SK-N-SH (cell line): Measurements from ENCODE around the gene ATP6V0B. TPM values are rescaled to one million over a fixed set of nuclear protein-coding genes. Genes with fewer than 3 reads are reported as not detected.

ENCODE experiments used
- CTCF ChIA-PET: fragments of 300-600, 350-600 bp; formaldehyde crosslinking; extraction: SDS; loops from one replicate; lab custom pipeline; 2021; lab: Yijun Ruan, JAX
- POLR2A ChIA-PET: fragments of 350-600 bp; sonication (Branson Sonifier 250); formaldehyde crosslinking; extraction: SDS; loops from one replicate; lab custom pipeline; 2020; ENCODE audit warnings: antibody characterized with exemption, inconsistent platforms; lab: Yijun Ruan, JAX
- DNase-seq: peaks from one replicate; pipeline ENCODE4 v3.0.0; 2012
- H2AFZ ChIP-seq: fragments of 200-600 bp; sonication (generic); 2 replicates; pipeline ENCODE4 v1.8.1; 2016; ENCODE audit warnings: antibody characterized with exemption, mild to moderate bottlenecking, low read depth
- H3F3A ChIP-seq: fragments of 200-600 bp; sonication (generic); replicated peaks from 2 replicates; pipeline ENCODE3; 2016; ENCODE audit warnings: antibody characterized with exemption, mild to moderate bottlenecking; ENCODE audit not compliant: insufficient read depth
- H3K27ac ChIP-seq, 2 experiments: fragments of 200-500 bp in 1 of 2; fragments of 200-600 bp in 1 of 2; sonication (Bioruptor generic) in 1 of 2; sonication (generic), shearing (Covaris generic) in 1 of 2; 2 replicates each; pipeline versions ENCODE4 v1.5.1 to v1.6.1; 2014 to 2016; ENCODE audit warnings: low read depth in 2 of 2, inconsistent platforms in 1 of 2, low read length in 1 of 2, mild to moderate bottlenecking in 1 of 2, mixed read lengths in 1 of 2
- H3K27me3 ChIP-seq: fragments of 200-600 bp; sonication (generic), shearing (Covaris generic); 2 replicates; pipeline ENCODE4 v1.6.1; 2016; ENCODE audit warnings: mixed run types; ENCODE audit not compliant: insufficient read depth
- H3K36me3 ChIP-seq, 2 experiments: fragments of 200-500 bp in 1 of 2; fragments of 200-600 bp in 1 of 2; sonication (Bioruptor generic) in 1 of 2; sonication (generic) in 1 of 2; replicated peaks in 1 of 2; 2 replicates each; pipeline versions ENCODE3 to v1.5.1; 2014 to 2016; ENCODE audit warnings: low read length in 1 of 2, mild to moderate bottlenecking in 1 of 2; ENCODE audit not compliant: insufficient read depth in 2 of 2, control insufficient read depth in 1 of 2
- H3K4me1 ChIP-seq, 2 experiments: fragments of 200-500 bp in 1 of 2; fragments of 200-600 bp in 1 of 2; sonication (Bioruptor generic) in 1 of 2; sonication (generic), shearing (Covaris generic) in 1 of 2; 2 replicates each; pipeline versions ENCODE4 v1.5.1 to v1.6.1; 2014 to 2016; ENCODE audit warnings: low read depth in 1 of 2, low read length in 1 of 2, mixed run types in 1 of 2; ENCODE audit not compliant: insufficient read depth in 2 of 2, control insufficient read depth in 1 of 2
- H3K4me2 ChIP-seq: fragments of 200-600 bp; sonication (generic), shearing (Covaris generic); 2 replicates; pipeline ENCODE4 v1.6.1; 2017; ENCODE audit warnings: mixed run types
- H3K4me3 ChIP-seq, 2 experiments: fragments of 200-500 bp in 1 of 2; fragments of 200-600 bp in 1 of 2; sonication (Bioruptor generic) in 1 of 2; sonication (generic), shearing (Covaris generic) in 1 of 2; 2 replicates each; pipeline versions ENCODE4 v1.5.1 to v1.8.1; 2014 to 2016; ENCODE audit warnings: low read depth in 2 of 2, inconsistent platforms in 1 of 2, low read length in 1 of 2, mild to moderate bottlenecking in 1 of 2, mixed read lengths in 1 of 2, moderate library complexity in 1 of 2
- H3K79me2 ChIP-seq: fragments of 200-600 bp; sonication (generic); 2 replicates; pipeline ENCODE4 v1.8.1; 2017; ENCODE audit warnings: mild to moderate bottlenecking; ENCODE audit not compliant: insufficient read depth
- H3K9ac ChIP-seq: fragments of 200-600 bp; sonication (generic); 2 replicates; pipeline ENCODE4 v1.6.1; 2017; ENCODE audit warnings: mixed run types
- H3K9me2 ChIP-seq: fragments of 200-600 bp; sonication (generic); 2 replicates; pipeline ENCODE4 v1.6.1; 2017; ENCODE audit warnings: mixed run types
- H3K9me3 ChIP-seq: fragments of 200-600 bp; sonication (generic); 2 replicates; pipeline ENCODE4 v1.6.1; 2017; ENCODE audit warnings: mixed run types, mild to moderate bottlenecking, moderate library complexity
- H4K20me1 ChIP-seq: fragments of 200-600 bp; sonication (generic); 2 replicates; pipeline ENCODE4 v1.6.1; 2017; ENCODE audit warnings: mild to moderate bottlenecking, mixed run types; ENCODE audit not compliant: insufficient read depth
- CHD2 ChIP-seq: fragments of 150-350 bp; IDR thresholded peaks from 2 replicates; pipeline ENCODE4 v1.6.1; 2018; ENCODE audit warnings: low read length; ENCODE audit not compliant: partially characterized antibody
- FOSL2 ChIP-seq: IDR thresholded peaks from 2 replicates; pipeline ENCODE4 v1.4.0; 2012; ENCODE audit warnings: low read depth, mild to moderate bottlenecking, moderate library complexity, borderline replicate concordance
- GATA2 ChIP-seq: sonication (generic); formaldehyde crosslinking; IDR thresholded peaks from 2 replicates; pipeline ENCODE4 v1.5.0; 2020; ENCODE audit warnings: mild to moderate bottlenecking, missing genetic modification reagents
- JUND ChIP-seq: IDR thresholded peaks from 2 replicates; pipeline ENCODE4 v1.4.0; 2012
- MEF2A ChIP-seq: IDR thresholded peaks from 2 replicates; pipeline ENCODE4 v1.4.0; 2012; ENCODE audit warnings: low read depth, borderline replicate concordance
- MXI1 ChIP-seq: IDR thresholded peaks from 2 replicates; pipeline ENCODE4 v1.6.1; 2012; ENCODE audit warnings: mild to moderate bottlenecking, low read depth, low read length, improper control_type of control experiment
- NRF1 ChIP-seq: IDR thresholded peaks from 2 replicates; pipeline ENCODE4 v1.6.1; 2012; ENCODE audit warnings: low read depth, mild to moderate bottlenecking, low read length
- PBX3 ChIP-seq: IDR thresholded peaks from 2 replicates; pipeline ENCODE4; 2012
- POLR2AphosphoS5 ChIP-seq: IDR thresholded peaks from 2 replicates; pipeline ENCODE4 v1.6.1; 2012; ENCODE audit warnings: low read depth, low read length
- RCOR1 ChIP-seq: fragments of 150-350 bp; IDR thresholded peaks from 2 replicates; pipeline ENCODE4 v1.6.1; 2017; ENCODE audit warnings: antibody characterized with exemption, low read length
- REST ChIP-seq: IDR thresholded peaks from 2 replicates; pipeline ENCODE4 v1.6.1; 2012; ENCODE audit warnings: mild to moderate bottlenecking, low read depth, low read length, moderate library complexity
- RFX5 ChIP-seq: IDR thresholded peaks from 2 replicates; pipeline ENCODE4 v1.6.1; 2012; ENCODE audit warnings: mild to moderate bottlenecking, improper control_type of control experiment, low read length
- RXRA ChIP-seq: IDR thresholded peaks from 2 replicates; pipeline ENCODE4 v1.4.0; 2012; ENCODE audit warnings: low read depth, mild to moderate bottlenecking, borderline replicate concordance
- SMC3 ChIP-seq: IDR thresholded peaks from 2 replicates; pipeline ENCODE4 v1.6.1; 2012; ENCODE audit warnings: low read depth, low read length, improper control_type of control experiment
- TAF1 ChIP-seq: IDR thresholded peaks from 2 replicates; pipeline ENCODE4 v1.6.1; 2012; ENCODE audit warnings: low read depth, mild to moderate bottlenecking, low read length, moderate library complexity, borderline replicate concordance
- TCF12 ChIP-seq: IDR thresholded peaks from 2 replicates; pipeline ENCODE4 v1.4.0; 2012
- TEAD4 ChIP-seq: IDR thresholded peaks from 2 replicates; pipeline ENCODE4 v1.4.0; 2012; ENCODE audit warnings: mild to moderate bottlenecking, borderline replicate concordance; ENCODE audit not compliant: insufficient read depth
- USF1 ChIP-seq: IDR thresholded peaks from 2 replicates; pipeline ENCODE4 v1.4.0; 2012; ENCODE audit warnings: low read depth, borderline replicate concordance
- YY1 ChIP-seq: IDR thresholded peaks from 2 replicates; pipeline ENCODE4 v1.4.0; 2012; ENCODE audit warnings: low read depth, mild to moderate bottlenecking
- ZBTB33 ChIP-seq: IDR thresholded peaks from 2 replicates; pipeline ENCODE4 v1.4.0; 2012; ENCODE audit warnings: low read depth, borderline replicate concordance
- WGBS: methylation state at CpG from one replicate; pipeline ENCODE4 v1.1.6; 2017; ENCODE audit warnings: low lambda C conversion rate; 5-methylcytosine and 5-hydroxymethylcytosine counted together
- polyA plus RNA-seq, 3 experiments: library from polyadenylated mRNA; depleted of rRNA; stranded (reverse); fragments of >200 nt; gene quantifications; 2 replicates each; pipeline ENCODE4 v1.2.3, GENCODE V29; 2012

Gene ATP6V0B
- polyA plus RNA-seq, 1 of the 3 experiments (the other 2 are of a cell fraction): 180 TPM

GRCh38 chr1:43952731-43953346 is 21.9 kb upstream of the ATP6V0B start:
- Histone ChIP-seq H3K4me1 (peaks cover 10 to 19% of the 10 kb centered on the region in 2 experiments), H3F3A (no peaks in the 10 kb centered on the region), H3K27ac (no peak overlapping the region), H4K20me1 (peaks cover 6% of the 10 kb centered on the region; the same call in 1 of the 2 replicates), H3K9me2 (no peaks in the 10 kb centered on the region), H3K9ac (no peak overlapping the region), H3K36me3 (peaks cover 0 to 33% of the 10 kb centered on the region in 2 experiments), H3K9me3 (no peaks in the 10 kb centered on the region), H3K79me2 (peaks cover 4% of the 10 kb centered on the region; the same call in 1 of the 2 replicates), H3K4me3 (no peak overlapping the region), H3K4me2 (no peak overlapping the region), H2AFZ (no peak overlapping the region), H3K27me3 (no peaks in the 10 kb centered on the region)
- 90% methylated on average over 6 of the region's 8 CpGs for WGBS
- POLR2A ChIA-PET: no interaction called here
- TF ChIP-seq NRF1 (no peak), CHD2 (no peak), MXI1 (no peak), TCF12 (no peak), USF1 (no peak), POLR2AphosphoS5 (no peak), PBX3 (no peak), RCOR1 (no peak), REST (no peak), ZBTB33 (no peak), MEF2A (no peak), YY1 (no peak), TEAD4 (no peak), FOSL2 (no peak), JUND (no peak), RXRA (no peak), RFX5 (no peak), GATA2 (CRISPR knock-in tag) (no peak), TAF1 (no peak), SMC3 (no peak)
- CTCF ChIA-PET: interaction anchor here (0.7 to 1.3 kb wide), 4 partner anchors 18 to 423 kb away, joined by 3 read pairs; no protein-coding TSS in a partner anchor
- DNase-seq: no peak
